ENCODE measurements around the gene PLXND1. TPM values are rescaled to one million over a fixed set of nuclear protein-coding genes. Genes with fewer than 3 reads are reported as not detected.
"Not testable (repeated sequence)": the region's sequence is repeated elsewhere in the genome, so short reads cannot be mapped to it uniquely, and the experiment has no call there.

PLXND1 gene
- polyA plus RNA-seq, 4 donors: 3.4 to 54.7 (median 19.4) TPM

DNA sequence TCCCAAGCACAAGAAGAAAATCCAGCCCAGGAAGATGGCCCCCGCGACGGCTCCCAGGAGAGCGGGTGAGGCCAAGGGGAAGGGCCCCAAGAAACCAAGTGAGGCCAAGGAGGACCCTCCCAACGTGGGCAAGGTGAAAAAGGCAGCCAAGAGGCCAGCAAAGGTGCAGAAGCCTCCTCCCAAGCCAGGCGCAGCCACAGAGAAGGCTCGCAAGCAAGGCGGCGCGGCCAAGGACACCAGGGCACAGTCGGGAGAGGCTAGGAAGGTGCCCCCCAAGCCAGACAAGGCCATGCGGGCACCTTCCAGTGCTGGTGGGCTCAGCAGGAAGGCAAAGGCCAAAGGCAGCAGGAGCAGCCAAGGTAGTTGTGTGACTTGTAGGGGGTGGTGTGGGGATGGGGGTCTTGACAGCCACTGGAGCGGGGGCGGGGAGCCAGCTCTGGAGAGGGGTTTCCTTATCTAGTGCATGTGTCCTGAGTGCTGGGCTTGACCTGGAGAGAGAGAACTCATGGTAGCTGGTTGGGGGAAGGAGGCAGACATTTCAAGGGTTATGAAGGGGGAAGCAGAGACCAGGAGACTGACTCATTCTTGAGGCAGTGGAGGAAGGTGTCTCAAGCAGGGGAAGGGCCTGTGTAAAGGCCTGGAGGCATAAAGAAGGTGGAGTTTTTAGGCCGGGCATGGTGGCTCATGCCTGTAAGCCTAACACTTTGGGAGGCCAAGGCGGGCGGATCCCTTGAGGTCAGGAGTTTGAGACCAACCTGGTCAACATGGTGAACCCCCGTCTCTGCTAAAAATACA lies 57.3 kb downstream of the PLXND1 start:
- no peak overlapping the region for H3K4me3 ChIP-seq (ENCODE audit: low read depth in 1 of 3, low read length in 3 of 3)
- FAIRE-seq: no peak
- 90% methylated on average over 18 of the region's 18 CpGs for WGBS, 3 donors
- no peaks in the 10 kb centered on the region for H3K4me1 ChIP-seq (ENCODE audit: control insufficient read depth in 3 of 3, insufficient read depth in 2 of 3, low read depth in 1 of 3, low read length in 2 of 3)
- DNase-seq: no peak
- peaks cover 0 to 6% (median 0%) of the 10 kb centered on the region in 3 donors for H3K27me3 ChIP-seq (ENCODE audit: control insufficient read depth in 3 of 3, insufficient read depth in 3 of 3, low read length in 3 of 3)
- H3K9me3 ChIP-seq (ENCODE audit: control insufficient read depth in 2 of 2, insufficient read depth in 1 of 2, low read depth in 1 of 2, low read length in 1 of 2): no peaks in the 10 kb centered on the region
- no peak overlapping the region for H3K27ac ChIP-seq (ENCODE audit: low read depth in 1 of 3, low read length in 2 of 3)
- no peaks in the 10 kb centered on the region for H3K36me3 ChIP-seq (ENCODE audit: control insufficient read depth in 3 of 3, insufficient read depth in 2 of 3, low read depth in 1 of 3, low read length in 3 of 3)

DNA sequence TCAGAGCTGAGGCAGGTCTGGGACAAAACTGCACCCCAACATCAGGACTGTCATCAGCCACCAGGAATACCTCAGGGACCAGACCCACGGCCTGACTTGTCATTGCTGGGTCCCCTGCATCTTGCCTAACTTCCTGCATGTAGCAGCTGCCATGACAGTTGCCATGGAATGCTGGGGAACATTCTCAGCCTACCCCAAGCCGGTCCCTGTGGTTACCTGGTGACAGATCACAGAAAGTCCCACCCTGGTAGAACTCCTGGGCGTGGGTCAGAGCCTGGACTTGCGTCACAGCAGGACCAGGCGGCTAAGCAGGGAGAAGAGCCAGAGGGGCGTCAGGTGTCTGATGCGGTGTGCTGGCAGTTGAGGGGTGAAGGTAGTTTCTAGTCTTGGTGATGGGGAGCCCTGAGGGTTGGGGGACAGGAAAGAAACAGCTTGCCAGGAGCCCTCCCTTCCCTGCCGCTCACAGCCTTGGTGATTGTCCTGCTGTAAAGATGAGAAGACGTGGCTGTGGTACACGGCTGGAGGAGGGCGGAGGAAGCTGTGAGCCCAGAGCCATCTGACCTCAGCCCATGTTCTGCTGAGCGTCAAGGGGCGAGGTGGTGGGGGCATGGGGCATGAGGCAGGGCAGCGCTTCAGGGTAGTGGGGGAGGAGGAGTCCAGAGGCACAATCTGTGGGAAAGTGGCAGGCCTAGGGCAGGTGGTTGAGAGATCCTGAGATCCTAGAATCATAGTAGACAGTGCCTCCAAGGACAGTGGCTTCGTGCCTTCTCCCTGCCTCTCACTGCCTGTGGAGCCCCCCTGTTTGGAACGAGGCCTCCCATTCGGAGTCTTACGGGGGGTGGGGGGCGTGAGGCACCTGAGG lies 58.1 kb downstream of the PLXND1 start:
- H3K4me3 ChIP-seq (ENCODE audit: low read depth in 1 of 3, low read length in 3 of 3): no peak overlapping the region
- no peaks in the 10 kb centered on the region for H3K9me3 ChIP-seq (ENCODE audit: control insufficient read depth in 2 of 2, insufficient read depth in 1 of 2, low read depth in 1 of 2, low read length in 1 of 2)
- no peaks in the 10 kb centered on the region for H3K36me3 ChIP-seq (ENCODE audit: control insufficient read depth in 3 of 3, insufficient read depth in 2 of 3, low read depth in 1 of 3, low read length in 3 of 3)
- H3K27me3 ChIP-seq (ENCODE audit: control insufficient read depth in 3 of 3, insufficient read depth in 3 of 3, low read length in 3 of 3): peaks cover 0 to 4% (median 0%) of the 10 kb centered on the region in 3 donors
- DNase-seq (no peak), FAIRE-seq (no peak)
- no peak overlapping the region for H3K27ac ChIP-seq (ENCODE audit: low read depth in 1 of 3, low read length in 2 of 3)
- no peaks in the 10 kb centered on the region for H3K4me1 ChIP-seq (ENCODE audit: control insufficient read depth in 3 of 3, insufficient read depth in 2 of 3, low read depth in 1 of 3, low read length in 2 of 3)
- WGBS, 3 donors: 68 to 83% (median 75%) methylated on average over 19 of the region's 19 CpGs

DNA sequence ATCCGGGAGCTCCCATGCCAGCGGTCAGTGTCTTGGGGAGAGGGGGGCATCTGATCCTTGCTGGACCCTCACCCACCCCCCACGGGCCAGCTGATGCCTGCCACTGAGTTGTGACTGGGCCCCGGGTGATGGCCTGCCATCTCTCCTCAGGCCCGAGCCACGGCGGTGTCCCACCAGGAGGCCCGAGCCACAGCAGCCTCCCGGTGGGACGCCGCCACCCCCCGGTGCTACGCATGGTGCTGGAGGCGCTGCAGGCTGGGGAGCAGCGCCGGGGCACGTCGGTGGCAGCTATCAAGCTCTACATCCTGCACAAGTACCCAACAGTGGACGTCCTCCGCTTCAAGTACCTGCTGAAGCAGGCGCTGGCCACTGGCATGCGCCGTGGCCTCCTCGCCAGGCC lies 59.2 kb downstream of the PLXND1 start:
- no peak for DNase-seq

DNA sequence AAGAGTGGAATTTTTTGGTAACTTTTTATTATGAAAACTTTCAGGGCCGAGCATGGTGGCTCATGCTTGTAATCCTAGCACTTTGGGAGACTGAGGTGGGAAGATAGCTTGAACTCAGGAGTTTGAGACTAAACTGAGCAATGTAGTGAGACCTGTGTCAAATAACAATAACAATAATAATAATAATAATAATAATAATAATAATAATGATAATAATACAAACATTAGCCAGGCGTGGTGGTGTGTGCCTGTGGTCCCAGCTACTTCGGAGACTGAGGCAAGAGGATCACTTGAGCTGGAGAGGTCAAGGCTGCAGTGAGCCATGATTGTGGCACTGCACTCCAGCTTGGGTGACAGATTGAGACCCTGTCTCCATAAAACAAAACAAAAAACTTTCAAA lies 60.5 kb downstream of the PLXND1 start:
- not testable (repeated sequence) for H3K4me1 ChIP-seq (ENCODE audit: control insufficient read depth in 3 of 3, insufficient read depth in 2 of 3, low read depth in 1 of 3, low read length in 2 of 3); H3K27ac ChIP-seq (ENCODE audit: low read depth in 1 of 3, low read length in 2 of 3); DNase-seq; H3K27me3 ChIP-seq (ENCODE audit: control insufficient read depth in 3 of 3, insufficient read depth in 3 of 3, low read length in 3 of 3); FAIRE-seq; H3K9me3 ChIP-seq (ENCODE audit: control insufficient read depth in 2 of 2, insufficient read depth in 1 of 2, low read depth in 1 of 2, low read length in 1 of 2); H3K36me3 ChIP-seq (ENCODE audit: control insufficient read depth in 3 of 3, insufficient read depth in 2 of 3, low read depth in 1 of 3, low read length in 3 of 3); H3K4me3 ChIP-seq (ENCODE audit: low read depth in 1 of 3, low read length in 3 of 3)
- WGBS, 3 donors: 89 to 92% (median 92%) methylated on average over 3 of the region's 3 CpGs

More for the DNA sequence above, 59.2 kb downstream of the PLXND1 start:
- no peak overlapping the region for H3K27ac ChIP-seq (ENCODE audit: low read depth in 1 of 3, low read length in 2 of 3)
- no peaks in the 10 kb centered on the region for H3K36me3 ChIP-seq (ENCODE audit: control insufficient read depth in 3 of 3, insufficient read depth in 2 of 3, low read depth in 1 of 3, low read length in 3 of 3)
- no peak for FAIRE-seq
- WGBS, 3 donors: 92 to 94% (median 94%) methylated on average over 15 to 24 of the region's 24 CpGs
- no peaks in the 10 kb centered on the region for H3K9me3 ChIP-seq (ENCODE audit: control insufficient read depth in 2 of 2, insufficient read depth in 1 of 2, low read depth in 1 of 2, low read length in 1 of 2)
- no peak overlapping the region for H3K4me3 ChIP-seq (ENCODE audit: low read depth in 1 of 3, low read length in 3 of 3)
- no peaks in the 10 kb centered on the region for H3K27me3 ChIP-seq (ENCODE audit: control insufficient read depth in 3 of 3, insufficient read depth in 3 of 3, low read length in 3 of 3)
- no peaks in the 10 kb centered on the region for H3K4me1 ChIP-seq (ENCODE audit: control insufficient read depth in 3 of 3, insufficient read depth in 2 of 3, low read depth in 1 of 3, low read length in 2 of 3)

DNA sequence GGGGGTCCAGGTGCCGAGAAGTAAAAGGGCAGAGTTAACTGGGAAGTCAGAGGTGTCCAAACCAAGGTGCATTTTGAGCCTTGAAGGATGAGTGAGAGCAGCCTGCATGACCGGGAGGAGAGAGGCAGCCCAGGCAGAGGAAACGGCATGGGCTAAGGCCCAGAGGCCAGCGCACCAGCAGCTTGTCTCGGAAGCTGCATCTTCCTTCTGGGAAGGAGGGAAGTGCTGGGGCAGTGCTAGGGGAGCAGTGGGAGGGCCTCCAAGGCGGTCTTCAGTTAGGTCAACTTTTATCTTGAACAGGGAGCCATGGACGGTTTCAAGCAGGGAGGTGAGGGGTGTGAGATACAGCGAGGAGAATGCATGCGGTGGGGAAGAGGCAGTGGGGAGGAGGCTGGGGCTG lies 62.5 kb downstream of the PLXND1 start:
- DNase-seq (no peak), FAIRE-seq (no peak)
- H3K36me3 ChIP-seq (ENCODE audit: control insufficient read depth in 3 of 3, insufficient read depth in 2 of 3, low read depth in 1 of 3, low read length in 3 of 3): no peaks in the 10 kb centered on the region
- no peaks in the 10 kb centered on the region for H3K4me1 ChIP-seq (ENCODE audit: control insufficient read depth in 3 of 3, insufficient read depth in 2 of 3, low read depth in 1 of 3, low read length in 2 of 3)
- H3K4me3 ChIP-seq (ENCODE audit: low read depth in 1 of 3, low read length in 3 of 3): no peak overlapping the region
- no peak overlapping the region for H3K27ac ChIP-seq (ENCODE audit: low read depth in 1 of 3, low read length in 2 of 3)
- no peaks in the 10 kb centered on the region for H3K9me3 ChIP-seq (ENCODE audit: control insufficient read depth in 2 of 2, insufficient read depth in 1 of 2, low read depth in 1 of 2, low read length in 1 of 2)
- WGBS, 3 donors: 77 to 82% (median 81%) methylated on average over 9 of the region's 9 CpGs
- no peaks in the 10 kb centered on the region for H3K27me3 ChIP-seq (ENCODE audit: control insufficient read depth in 3 of 3, insufficient read depth in 3 of 3, low read length in 3 of 3)

DNA sequence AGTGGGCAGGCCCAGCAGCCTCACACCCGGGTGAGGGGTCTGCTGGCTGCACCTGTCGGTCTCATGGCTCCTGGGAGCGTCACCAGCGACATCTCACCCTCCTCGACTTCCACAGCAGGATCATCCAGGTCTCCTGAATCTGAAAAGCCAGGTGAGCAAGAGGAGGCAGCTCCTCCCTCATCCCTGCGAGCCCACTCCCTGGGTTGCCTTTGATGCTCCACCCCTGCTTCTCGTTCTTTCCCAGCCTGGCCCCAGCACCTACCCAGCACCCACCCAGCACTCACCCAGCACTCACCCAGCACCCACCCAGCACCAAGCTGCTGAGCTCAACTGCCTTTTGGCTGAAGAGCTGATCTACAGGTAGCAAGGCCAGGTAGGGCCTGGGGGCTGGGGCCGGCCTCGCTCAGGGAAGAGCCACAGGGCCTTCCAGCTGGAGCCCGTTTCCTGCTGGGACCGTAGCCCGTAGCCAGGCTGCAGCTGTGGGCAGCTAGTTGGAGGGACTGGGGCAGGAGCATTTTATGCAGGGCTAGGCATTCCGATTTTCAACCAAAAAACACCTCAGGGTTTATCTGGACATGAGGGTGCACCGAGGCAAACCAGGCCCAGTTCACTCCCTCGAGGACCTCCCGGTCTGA lies 63.2 kb downstream of the PLXND1 start, which contains the start of gene H1-8:
Gene H1-8, plus strand, starts transcription at position 20 of the 635 bp plus-strand sequence. Its CDS starts 44 bp downstream, at position 64.
- no peaks in the 10 kb centered on the region for H3K27me3 ChIP-seq (ENCODE audit: control insufficient read depth in 3 of 3, insufficient read depth in 3 of 3, low read length in 3 of 3)
- 88 to 91% (median 88%) methylated on average over 15 to 16 of the region's 16 CpGs for WGBS, 3 donors
- H3K4me3 ChIP-seq (ENCODE audit: low read depth in 1 of 3, low read length in 3 of 3): no peak within 1 kb of the TSS
- DNase-seq (no peak), FAIRE-seq (no peak)
- H3K9me3 ChIP-seq (ENCODE audit: control insufficient read depth in 2 of 2, insufficient read depth in 1 of 2, low read depth in 1 of 2, low read length in 1 of 2): no peaks in the 10 kb centered on the region
- no peak within 1 kb of the TSS for H3K27ac ChIP-seq (ENCODE audit: low read depth in 1 of 3, low read length in 2 of 3)
- no peaks in the 10 kb centered on the region for H3K4me1 ChIP-seq (ENCODE audit: control insufficient read depth in 3 of 3, insufficient read depth in 2 of 3, low read depth in 1 of 3, low read length in 2 of 3)
- H3K36me3 ChIP-seq (ENCODE audit: control insufficient read depth in 3 of 3, insufficient read depth in 2 of 3, low read depth in 1 of 3, low read length in 3 of 3): no peaks in the 10 kb centered on the region

DNA sequence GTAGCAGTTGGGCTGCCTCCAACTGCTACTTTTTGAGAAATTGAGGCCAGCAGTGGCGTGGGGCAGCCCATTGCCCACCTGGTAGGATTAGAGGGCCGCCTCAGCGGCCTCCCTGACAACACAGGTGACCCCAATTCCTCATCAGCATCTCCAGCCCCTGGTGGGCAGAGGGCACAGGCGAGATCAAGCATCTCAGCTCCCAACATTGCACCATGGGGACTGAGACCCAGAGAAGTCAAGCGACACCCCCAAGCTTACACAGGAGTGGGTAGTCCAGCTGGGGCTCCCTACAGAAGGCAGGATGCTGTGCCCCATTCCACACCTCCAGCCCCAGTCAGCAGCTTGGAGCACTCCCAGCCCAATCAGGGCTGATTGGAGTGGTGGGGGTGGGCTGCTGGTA lies 63.7 kb downstream of the PLXND1 start:
- WGBS, 3 donors: 86 to 91% (median 89%) methylated on average over 5 of the region's 5 CpGs
- Histone ChIP-seq H3K36me3 (ENCODE audit: control insufficient read depth in 3 of 3, insufficient read depth in 2 of 3, low read depth in 1 of 3, low read length in 3 of 3) (no peaks in the 10 kb centered on the region), H3K4me3 (ENCODE audit: low read depth in 1 of 3, low read length in 3 of 3) (no peak overlapping the region), H3K27me3 (ENCODE audit: control insufficient read depth in 3 of 3, insufficient read depth in 3 of 3, low read length in 3 of 3) (no peaks in the 10 kb centered on the region), H3K27ac (ENCODE audit: low read depth in 1 of 3, low read length in 2 of 3) (no peak overlapping the region), H3K4me1 (ENCODE audit: control insufficient read depth in 3 of 3, insufficient read depth in 2 of 3, low read depth in 1 of 3, low read length in 2 of 3) (no peaks in the 10 kb centered on the region), H3K9me3 (ENCODE audit: control insufficient read depth in 2 of 2, insufficient read depth in 1 of 2, low read depth in 1 of 2, low read length in 1 of 2) (no peaks in the 10 kb centered on the region)
- FAIRE-seq: no peak
- no peak for DNase-seq

DNA sequence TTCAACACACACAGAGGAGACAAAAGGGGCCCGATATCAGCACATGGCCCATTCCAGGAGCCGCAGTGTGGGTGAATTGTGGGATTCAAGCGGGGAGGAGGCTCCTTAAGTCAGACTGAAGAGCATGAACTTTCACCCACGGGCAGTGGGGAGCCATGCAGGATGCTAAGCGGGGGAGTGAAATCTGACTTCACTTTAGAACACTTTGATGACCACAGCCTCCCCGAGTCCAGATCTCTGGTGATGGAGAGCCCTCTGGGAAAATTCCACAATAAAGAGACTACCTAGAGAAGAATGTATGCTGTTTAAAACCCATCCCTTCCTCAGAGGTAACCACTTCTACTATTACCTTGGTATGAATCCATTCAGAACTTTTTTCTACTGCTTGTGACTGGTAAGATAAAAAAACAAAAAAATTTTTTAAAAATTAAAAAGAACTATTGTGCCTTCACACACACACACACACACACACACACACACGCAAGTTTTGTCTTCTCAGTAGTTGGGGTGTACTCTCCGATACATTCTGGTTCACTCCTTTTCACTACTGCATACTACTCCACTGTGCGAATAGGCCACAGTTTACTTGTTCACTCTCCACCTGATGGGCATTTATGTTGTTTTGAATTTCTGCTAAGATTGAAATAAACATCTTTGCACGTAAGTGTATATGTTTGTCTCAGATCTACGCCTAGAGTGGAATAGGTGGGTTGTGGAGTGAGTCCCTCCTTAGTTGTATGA lies 65.5 kb downstream of the PLXND1 start:
- Histone ChIP-seq H3K36me3 (ENCODE audit: control insufficient read depth in 3 of 3, insufficient read depth in 2 of 3, low read depth in 1 of 3, low read length in 3 of 3) (no peaks in the 10 kb centered on the region), H3K4me3 (ENCODE audit: low read depth in 1 of 3, low read length in 3 of 3) (no peak overlapping the region), H3K4me1 (ENCODE audit: control insufficient read depth in 3 of 3, insufficient read depth in 2 of 3, low read depth in 1 of 3, low read length in 2 of 3) (no peaks in the 10 kb centered on the region), H3K27ac (ENCODE audit: low read depth in 1 of 3, low read length in 2 of 3) (no peak overlapping the region), H3K9me3 (ENCODE audit: control insufficient read depth in 2 of 2, insufficient read depth in 1 of 2, low read depth in 1 of 2, low read length in 1 of 2) (no peaks in the 10 kb centered on the region), H3K27me3 (ENCODE audit: control insufficient read depth in 3 of 3, insufficient read depth in 3 of 3, low read length in 3 of 3) (no peaks in the 10 kb centered on the region)
- DNase-seq (no peak), FAIRE-seq (no peak)
- WGBS, 3 donors: 89 to 92% (median 90%) methylated on average over 11 of the region's 11 CpGs

Measured in small intestine (tissue), 7 donors.